Psoas muscle (tissue), 8 donors: ENCODE data around the gene LRTM2. TPM values are rescaled to one million over a fixed set of nuclear protein-coding genes. Genes with fewer than 3 reads are reported as not detected.

Source experiments
- ATAC-seq, 4 donors: fragments of 200-7000 bp; cut with Tn5 transposase; one replicate each; pipeline ENCODE4 v1.9.1; 2020; ENCODE audit warnings: moderate library complexity in 3 of 4, mild to moderate bottlenecking in 2 of 4
- DNase-seq, 2 donors: peaks; one replicate each; pipeline ENCODE4 v3.0.0-alpha.2; 2020
- H3K27ac ChIP-seq: fragments of 200-600 bp; one replicate; pipeline ENCODE4 v1.8.0; 2022
- H3K27me3 ChIP-seq, 3 donors: fragments of 200-600 bp in 1 of 3; one replicate each; pipeline versions ENCODE4 v1.6.1 to v1.8.0; 2013 to 2022; ENCODE audit warnings: low read length in 2 of 3, mild to moderate bottlenecking in 2 of 3, moderate library complexity in 1 of 3; ENCODE audit not compliant: insufficient read depth in 3 of 3
- H3K36me3 ChIP-seq, 2 donors: fragments of 200-600 bp in 1 of 2; one replicate each; pipeline versions ENCODE4 v1.6.1 to v1.8.0; 2013 to 2022; ENCODE audit warnings: low read depth in 1 of 2, mild to moderate bottlenecking in 1 of 2, moderate library complexity in 1 of 2; ENCODE audit not compliant: insufficient read depth in 1 of 2
- H3K4me1 ChIP-seq: fragments of 200-600 bp; one replicate; pipeline ENCODE4 v1.8.0; 2022
- H3K4me3 ChIP-seq: fragments of 200-600 bp; one replicate; pipeline ENCODE4 v1.8.0; 2022; ENCODE audit warnings: mild to moderate bottlenecking
- H3K9me3 ChIP-seq: fragments of 200-600 bp; one replicate; pipeline ENCODE4 v1.8.0; 2022
- CTCF ChIP-seq: fragments of 200-600 bp; IDR thresholded peaks from one replicate; pipeline ENCODE4 v1.8.0; 2022; ENCODE audit warnings: antibody characterized with exemption
- WGBS, 3 donors: extraction: QIAGEN DNeasy Blood & Tissue Kit; methylation state at CpG; one replicate each; pipeline versions ENCODE4 v1.1.6 to v1.1.7; 2013; 5-methylcytosine and 5-hydroxymethylcytosine counted together
- intact Hi-C, 2 donors: fragments of 100-400 bp; cut with DNase I; formaldehyde crosslinking; loops; one replicate each; pipeline versions ENCODE4 v1.11.0 to v1.14.2; 2022
- polyA plus RNA-seq, 3 donors: library from polyadenylated mRNA; stranded (reverse); fragments of 200-250 nt; gene quantifications; one replicate each; pipeline ENCODE4 v1.2.3, GENCODE V29; 2013
- total RNA-seq, 4 donors: library from RNA; stranded (reverse); fragmentation: NEBNext Ultra II Directional in 2 of 4; extraction: Animal tissue kit (Norgen Biotek cat#: 25700) in 2 of 4; gene quantifications; one replicate each; pipeline versions ENCODE4 v1.2.1 to v1.2.4, GENCODE V29; 2021 to 2023
- donor health status: healthy with polysubstance abuse.
- donor health status: DM: no; HTN: no; CAD: no; lungs with moderate emphysema.
- donor health status: Bipolar disorder and iron deficiency.
- donor health status: healthy.
- donor health status: DM: yes; HTN: yes; CAD: no.
- donor health status: DM: no; HTN: no; CAD: no.
- donor health status: DM: no; HTN: no; CAD: no.
- donor health status: DM: yes; HTN: yes; CAD: no.

LRTM2 gene
- total and polyA plus RNA-seq, 7 donors, result not detected

DNA sequence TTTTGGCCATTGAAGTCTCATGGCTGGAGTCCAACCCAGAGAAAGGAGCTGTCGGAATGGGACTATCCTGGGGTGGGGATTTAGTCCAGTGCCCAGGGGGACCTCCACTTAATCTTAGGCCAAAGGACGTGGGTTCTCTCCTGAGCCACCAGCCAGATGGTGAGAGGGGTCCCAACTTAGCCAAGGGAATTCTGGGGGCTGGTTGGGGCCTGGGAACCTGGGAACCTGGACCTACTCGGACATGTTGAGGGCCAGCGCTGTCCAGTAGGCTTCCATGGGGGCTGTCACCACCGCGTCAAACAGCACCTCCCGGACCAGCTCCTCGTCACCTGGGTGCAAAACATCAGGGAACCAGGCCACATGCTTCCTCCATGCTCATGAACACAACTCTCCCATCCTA lies 33.4 kb downstream of the LRTM2 start:
- 90 to 93% (median 91%) methylated on average over 8 of the region's 8 CpGs for WGBS, 3 donors
- H3K4me1 ChIP-seq, result no peaks in the 10 kb centered on the region
- ATAC-seq (no peak), DNase-seq (no peak)
- no peak overlapping the region for H3K27ac ChIP-seq
- intact Hi-C loops, result no loop called here
- peaks cover 3% of the 10 kb centered on the region for H3K9me3 ChIP-seq
- H3K27me3 ChIP-seq, result peaks cover 0 to 4% (median 0%) of the 10 kb centered on the region in 3 donors
- H3K36me3 ChIP-seq, result no peaks in the 10 kb centered on the region
- no peak overlapping the region for H3K4me3 ChIP-seq
- TF ChIP-seq CTCF, result no peak

DNA sequence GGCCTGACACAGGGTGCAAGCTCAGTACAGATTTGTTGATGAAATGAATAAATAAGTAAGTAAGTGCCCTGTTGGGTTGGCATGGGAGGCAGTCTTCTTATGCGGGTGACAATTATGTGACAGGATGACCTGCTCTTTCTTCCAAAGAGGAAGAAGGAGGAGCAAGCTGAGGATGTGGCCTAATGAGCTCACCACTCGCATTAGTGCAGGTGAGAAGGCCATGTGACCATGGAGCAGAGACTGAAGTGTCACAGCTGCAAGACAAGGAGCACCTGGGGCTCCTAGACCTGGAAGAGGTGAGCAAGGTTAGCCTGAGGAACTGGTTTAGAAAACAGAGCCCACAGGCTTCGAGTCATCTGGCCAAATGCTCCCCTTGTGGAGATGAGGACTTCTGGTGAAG lies 34.9 kb downstream of the LRTM2 start:
- intact Hi-C loops, result no loop called here
- TF ChIP-seq CTCF, result no peak
- no peak overlapping the region for H3K27ac ChIP-seq
- peaks cover 3% of the 10 kb centered on the region for H3K9me3 ChIP-seq
- H3K4me1 ChIP-seq, result no peaks in the 10 kb centered on the region
- H3K4me3 ChIP-seq, result no peak overlapping the region
- 56 to 74% (median 71%) methylated on average over 3 of the region's 3 CpGs for WGBS, 3 donors
- DNase-seq, result no peak
- H3K27me3 ChIP-seq, result peaks cover 0 to 4% (median 0%) of the 10 kb centered on the region in 3 donors
- ATAC-seq, result no peak
- no peaks in the 10 kb centered on the region for H3K36me3 ChIP-seq

DNA sequence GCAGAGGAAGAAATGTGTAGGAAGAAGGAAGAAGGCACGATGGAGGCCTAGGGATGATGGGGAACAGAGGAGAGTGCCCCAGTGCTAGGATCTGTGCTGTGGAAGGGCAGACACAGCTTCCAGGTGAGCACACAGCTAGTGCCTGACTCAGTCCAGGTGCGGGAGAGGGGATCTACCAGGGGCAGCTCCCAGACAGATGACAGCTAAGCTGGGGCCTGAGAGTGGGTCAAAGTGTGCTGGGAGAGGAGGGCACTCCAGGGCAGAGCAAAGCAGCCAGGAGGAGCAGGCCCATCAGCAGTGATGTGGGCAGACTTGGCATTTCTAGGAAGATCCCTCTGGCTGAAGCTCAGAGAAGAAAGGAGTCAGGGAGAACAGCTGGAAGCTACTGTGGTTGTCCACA lies 36.7 kb downstream of the LRTM2 start:
- H3K4me1 ChIP-seq, result no peaks in the 10 kb centered on the region
- H3K36me3 ChIP-seq, result no peaks in the 10 kb centered on the region
- peaks cover 0 to 4% (median 0%) of the 10 kb centered on the region in 3 donors for H3K27me3 ChIP-seq
- no peak for TF ChIP-seq CTCF
- no peak for DNase-seq
- H3K4me3 ChIP-seq, result no peak overlapping the region
- intact Hi-C loops, result no loop called here
- no peak for ATAC-seq
- peaks cover 3% of the 10 kb centered on the region for H3K9me3 ChIP-seq
- no peak overlapping the region for H3K27ac ChIP-seq
- 45 to 55% (median 50%) methylated on average over 2 of the region's 2 CpGs for WGBS, 3 donors

GRCh38 chr12:1857821-1858220 lies 37.5 kb downstream of the LRTM2 start:
- WGBS, 3 donors, result 85 to 89% (median 89%) methylated on average over 7 of the region's 7 CpGs
- Histone ChIP-seq H3K36me3 (no peaks in the 10 kb centered on the region), H3K27me3 (peaks cover 0 to 4% (median 0%) of the 10 kb centered on the region in 3 donors), H3K4me3 (no peak overlapping the region), H3K9me3 (peaks cover 3% of the 10 kb centered on the region), H3K27ac (no peak overlapping the region), H3K4me1 (no peaks in the 10 kb centered on the region)
- ATAC-seq, result no peak
- TF ChIP-seq CTCF, result no peak
- DNase-seq, result no peak
- intact Hi-C loops, result no loop called here

DNA sequence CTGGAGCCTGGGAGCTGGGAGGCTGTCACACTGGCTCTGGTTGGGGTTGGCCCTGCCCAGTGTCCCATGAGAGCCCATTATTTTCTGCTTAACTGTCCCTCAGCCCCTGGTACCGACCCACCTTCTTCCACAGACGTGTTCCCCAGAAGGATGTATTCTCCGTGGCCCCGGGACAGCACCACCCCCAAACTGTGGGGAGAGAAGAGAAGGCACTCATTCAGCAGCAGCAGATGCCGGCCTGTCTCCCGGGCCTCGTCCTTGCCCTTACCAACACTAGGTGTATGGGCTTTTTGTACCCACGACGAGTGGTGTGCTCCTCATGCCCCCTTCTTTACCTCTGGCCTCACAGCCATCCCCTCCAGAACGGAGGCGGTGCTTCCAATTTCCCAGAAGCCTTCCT lies 38.1 kb downstream of the LRTM2 start:
- Histone ChIP-seq H3K27me3 (peaks cover 0 to 4% (median 0%) of the 10 kb centered on the region in 3 donors), H3K9me3 (peaks cover 3% of the 10 kb centered on the region), H3K36me3 (no peaks in the 10 kb centered on the region), H3K27ac (no peak overlapping the region), H3K4me1 (no peaks in the 10 kb centered on the region), H3K4me3 (no peak overlapping the region)
- ATAC-seq (no peak), DNase-seq (no peak)
- intact Hi-C loops, result no loop called here
- TF ChIP-seq CTCF, result no peak
- WGBS, 3 donors, result 81 to 85% (median 84%) methylated on average over 11 of the region's 11 CpGs
